ENCODE data around the gene TP73. TPM values are rescaled to one million over a fixed set of nuclear protein-coding genes. Genes with fewer than 3 reads are reported as not detected.
"Not testable (repeated sequence)": the region's sequence is repeated elsewhere in the genome, so short reads cannot be mapped to it uniquely, and the experiment has no call there.

TP73 gene
- total RNA-seq, 1 experiment from 2014 or later = 19.2 TPM

- TF ChIP-seq, protein P1, sequence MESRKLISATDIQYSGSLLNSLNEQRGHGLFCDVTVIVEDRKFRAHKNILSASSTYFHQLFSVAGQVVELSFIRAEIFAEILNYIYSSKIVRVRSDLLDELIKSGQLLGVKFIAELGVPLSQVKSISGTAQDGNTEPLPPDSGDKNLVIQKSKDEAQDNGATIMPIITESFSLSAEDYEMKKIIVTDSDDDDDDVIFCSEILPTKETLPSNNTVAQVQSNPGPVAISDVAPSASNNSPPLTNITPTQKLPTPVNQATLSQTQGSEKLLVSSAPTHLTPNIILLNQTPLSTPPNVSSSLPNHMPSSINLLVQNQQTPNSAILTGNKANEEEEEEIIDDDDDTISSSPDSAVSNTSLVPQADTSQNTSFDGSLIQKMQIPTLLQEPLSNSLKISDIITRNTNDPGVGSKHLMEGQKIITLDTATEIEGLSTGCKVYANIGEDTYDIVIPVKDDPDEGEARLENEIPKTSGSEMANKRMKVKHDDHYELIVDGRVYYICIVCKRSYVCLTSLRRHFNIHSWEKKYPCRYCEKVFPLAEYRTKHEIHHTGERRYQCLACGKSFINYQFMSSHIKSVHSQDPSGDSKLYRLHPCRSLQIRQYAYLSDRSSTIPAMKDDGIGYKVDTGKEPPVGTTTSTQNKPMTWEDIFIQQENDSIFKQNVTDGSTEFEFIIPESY (IDR thresholded peaks at IDR 0.05; ENCODE audit: extremely low read depth, insufficient replicate concordance, low read length) = no peak
- TF ChIP-seq JUND (IDR thresholded peaks at IDR 0.05) = no peak
- no peak for TF ChIP-seq ZFX (IDR thresholded peaks at IDR 0.05)
- TF ChIP-seq TCF7L2 (IDR thresholded peaks at IDR 0.05; ENCODE audit: borderline replicate concordance, extremely low read depth, insufficient read depth, insufficient read length) = no peak
- TF ChIP-seq EZH2 (IDR thresholded peaks at IDR 0.05) = no peak
These were observed 31.6 kb upstream of the TP73 start (continued) for GRCh38 chr1:3620708-3621107.

DNA sequence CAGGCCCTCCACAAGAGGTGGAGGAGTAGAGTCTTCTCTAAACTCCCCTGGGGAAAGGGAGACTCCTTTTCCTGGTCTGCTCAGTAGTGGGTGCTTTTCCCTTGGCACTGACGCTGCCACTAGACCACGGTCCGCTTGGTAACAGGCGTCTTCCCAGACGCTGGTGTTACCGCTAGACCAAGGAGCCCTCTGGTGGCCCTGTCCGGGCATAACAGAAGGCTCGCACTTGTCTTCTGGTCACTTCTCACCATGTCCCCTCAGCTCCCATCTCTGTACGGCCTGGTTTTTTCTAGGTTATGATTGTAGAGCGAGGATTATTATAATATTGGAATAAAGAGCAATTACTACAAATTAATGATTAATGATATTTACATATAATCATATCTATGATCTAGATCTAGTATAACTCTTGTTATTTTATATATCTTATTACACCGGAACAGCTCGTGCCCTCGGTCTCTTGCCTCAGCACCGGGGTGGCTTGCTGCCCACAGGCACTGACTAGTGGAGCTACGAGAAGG lies 31.1 kb upstream of the TP73 start:
- H2AFZ ChIP-seq (ENCODE audit: low read depth, low read length, poor library complexity, severe bottlenecking); H3K79me2 ChIP-seq (ENCODE audit: insufficient read depth, low read length); POLR2A ChIA-PET; H4K20me1 ChIP-seq (ENCODE audit: insufficient read depth); H3K9me2 ChIP-seq (ENCODE audit: insufficient read depth); DNase-seq (ENCODE audit: low read depth, low spot score); BruUV-seq (replicated peaks); H3K36me3 ChIP-seq (ENCODE audit: control insufficient read depth in 1 of 2, insufficient read depth in 2 of 2, low read length in 2 of 2); H3K9ac ChIP-seq (ENCODE audit: low read length); H3K27me3 ChIP-seq (ENCODE audit: insufficient read depth, low read length); H3K4me3 ChIP-seq (replicated peaks in 1 of 2; ENCODE audit: low read depth in 1 of 2, low read length in 2 of 2); H3K9me3 ChIP-seq (ENCODE audit: control insufficient read depth in 1 of 2, insufficient read depth in 1 of 2, low read depth in 1 of 2, low read length in 2 of 2); ATAC-seq; H3K27ac ChIP-seq (ENCODE audit: low read depth, low read length): not testable (repeated sequence)
- intact Hi-C loops (cut with micrococcal nuclease) = loop anchor here (1.0 kb wide), 1 partner anchor 103 kb away; no protein-coding TSS in a partner anchor
- H3K4me1 ChIP-seq (ENCODE audit: control insufficient read depth in 1 of 2, insufficient read depth in 2 of 2, low read length in 2 of 2) = peaks cover 6 to 33% of the 10 kb centered on the region in 2 experiments; a peak in 2 of 4 replicates
- ChIA-PET RAD21 (ENCODE audit: low non-redundant PET in 1 of 2, low total read pairs in 2 of 2, uncharacterized antibody in 2 of 2, unreplicated experiment in 2 of 2) (interaction anchor here (0.5 to 2.5 kb wide), 7 partner anchors 56 to 168 kb away, joined by 3 to 9 read pairs (median 3); no protein-coding TSS in a partner anchor), CTCF (interaction anchor here (1.2 to 4.2 kb wide), 5 partner anchors 33 to 168 kb away, joined by 4 to 136 read pairs (median 12); no protein-coding TSS in a partner anchor)
- peak overlapping the region; percentile 47 for H3K4me2 ChIP-seq (ENCODE audit: low read length)
- TF ChIP-seq, protein P2, sequence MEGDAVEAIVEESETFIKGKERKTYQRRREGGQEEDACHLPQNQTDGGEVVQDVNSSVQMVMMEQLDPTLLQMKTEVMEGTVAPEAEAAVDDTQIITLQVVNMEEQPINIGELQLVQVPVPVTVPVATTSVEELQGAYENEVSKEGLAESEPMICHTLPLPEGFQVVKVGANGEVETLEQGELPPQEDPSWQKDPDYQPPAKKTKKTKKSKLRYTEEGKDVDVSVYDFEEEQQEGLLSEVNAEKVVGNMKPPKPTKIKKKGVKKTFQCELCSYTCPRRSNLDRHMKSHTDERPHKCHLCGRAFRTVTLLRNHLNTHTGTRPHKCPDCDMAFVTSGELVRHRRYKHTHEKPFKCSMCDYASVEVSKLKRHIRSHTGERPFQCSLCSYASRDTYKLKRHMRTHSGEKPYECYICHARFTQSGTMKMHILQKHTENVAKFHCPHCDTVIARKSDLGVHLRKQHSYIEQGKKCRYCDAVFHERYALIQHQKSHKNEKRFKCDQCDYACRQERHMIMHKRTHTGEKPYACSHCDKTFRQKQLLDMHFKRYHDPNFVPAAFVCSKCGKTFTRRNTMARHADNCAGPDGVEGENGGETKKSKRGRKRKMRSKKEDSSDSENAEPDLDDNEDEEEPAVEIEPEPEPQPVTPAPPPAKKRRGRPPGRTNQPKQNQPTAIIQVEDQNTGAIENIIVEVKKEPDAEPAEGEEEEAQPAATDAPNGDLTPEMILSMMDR (IDR thresholded peaks at IDR 0.05 in 2 of 3, conservative IDR thresholded peaks at IDR 0.05 in 1 of 3; ENCODE audit: borderline replicate concordance in 1 of 3, insufficient read depth in 1 of 3, low read depth in 2 of 3, low read length in 2 of 3) = peak in 2 of 3 experiments; percentile 61 to 63; a peak in 4 of 6 replicates

DNA sequence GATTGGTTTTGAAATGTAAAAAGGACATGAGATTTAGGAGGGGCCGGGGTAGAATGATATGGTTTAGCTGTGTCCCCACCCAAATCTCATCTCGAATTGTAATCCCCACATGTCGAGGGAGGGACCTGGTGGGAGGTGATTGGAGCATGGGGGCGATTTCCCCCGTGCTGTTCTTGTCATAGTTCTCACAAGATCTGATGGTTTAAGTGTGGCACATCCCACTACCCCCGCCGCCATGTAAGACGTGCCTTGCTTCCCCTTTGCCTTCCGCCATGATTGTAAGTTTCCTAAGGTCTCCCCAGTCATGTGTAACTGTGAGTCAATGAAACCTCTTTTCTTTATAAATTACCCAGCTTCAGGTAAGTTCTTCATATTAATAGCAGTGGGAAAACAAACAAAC lies 30.2 kb upstream of the TP73 start:
- RAD21 ChIA-PET (ENCODE audit: low non-redundant PET in 1 of 2, low total read pairs in 2 of 2, uncharacterized antibody in 2 of 2, unreplicated experiment in 2 of 2) = interaction anchor here (2.2 to 2.5 kb wide), 2 partner anchors 169 kb away, joined by 9 read pairs; no protein-coding TSS in a partner anchor
- BruUV-seq (replicated peaks); H3K9ac ChIP-seq (ENCODE audit: low read length); DNase-seq (ENCODE audit: low read depth, low spot score); H3K36me3 ChIP-seq (ENCODE audit: control insufficient read depth in 1 of 2, insufficient read depth in 2 of 2, low read length in 2 of 2); H4K20me1 ChIP-seq (ENCODE audit: insufficient read depth); intact Hi-C loops (cut with micrococcal nuclease); H3K27me3 ChIP-seq (ENCODE audit: insufficient read depth, low read length); H3K79me2 ChIP-seq (ENCODE audit: insufficient read depth, low read length); ATAC-seq; H3K4me2 ChIP-seq (ENCODE audit: low read length); H2AFZ ChIP-seq (ENCODE audit: low read depth, low read length, poor library complexity, severe bottlenecking); H3K27ac ChIP-seq (ENCODE audit: low read depth, low read length); H3K4me3 ChIP-seq (replicated peaks in 1 of 2; ENCODE audit: low read depth in 1 of 2, low read length in 2 of 2); H3K9me2 ChIP-seq (ENCODE audit: insufficient read depth); POLR2A ChIA-PET; H3K9me3 ChIP-seq (ENCODE audit: control insufficient read depth in 1 of 2, insufficient read depth in 1 of 2, low read depth in 1 of 2, low read length in 2 of 2): not testable (repeated sequence)
- CTCF ChIA-PET = interaction anchor here (1.8 to 4.2 kb wide), 4 partner anchors 34 to 169 kb away, joined by 6 to 136 read pairs (median 16); no protein-coding TSS in a partner anchor
- H3K4me1 ChIP-seq (ENCODE audit: control insufficient read depth in 1 of 2, insufficient read depth in 2 of 2, low read length in 2 of 2) = peaks cover 6 to 33% of the 10 kb centered on the region in 2 experiments; a peak in 2 of 4 replicates
